Measurements from ENCODE around the gene ESRP2.

ESRP2 gene

GRCh38 chr16:68217506-68217905 lies 18.4 kb downstream of the ESRP2 start:
- DNase-seq (ENCODE audit: low spot score) = no peak

- no peak for DNase-seq (ENCODE audit: low spot score)
These were observed 19.7 kb downstream of the ESRP2 start for GRCh38 chr16:68216240-68216639.

- DNase-seq (ENCODE audit: low spot score) = no peak
These were observed 20.6 kb downstream of the ESRP2 start for GRCh38 chr16:68215302-68215701.

- DNase-seq (ENCODE audit: low spot score) = no peak
These were observed 21.2 kb downstream of the ESRP2 start for GRCh38 chr16:68214726-68215125.

GRCh38 chr16:68206245-68206644 lies 29.7 kb downstream of the ESRP2 start:
- no peak for DNase-seq (ENCODE audit: low spot score)

GRCh38 chr16:68202091-68202519 lies 33.8 kb downstream of the ESRP2 start:
- DNase-seq (ENCODE audit: low spot score) = no peak

GRCh38 chr16:68200088-68200783 lies 35.7 kb downstream of the ESRP2 start:
- no peak for DNase-seq (ENCODE audit: low spot score)

- DNase-seq (ENCODE audit: low spot score) = no peak
These were observed 38.7 kb downstream of the ESRP2 start for GRCh38 chr16:68197250-68197649.

GRCh38 chr16:68194251-68194650 lies 41.7 kb downstream of the ESRP2 start:
- no peak for DNase-seq (ENCODE audit: low spot score)

- no peak for DNase-seq (ENCODE audit: low spot score)
These were observed 45.0 kb downstream of the ESRP2 start for GRCh38 chr16:68190736-68191510.

GRCh38 chr16:68190081-68190480 lies 45.8 kb downstream of the ESRP2 start:
- DNase-seq (ENCODE audit: low spot score) = no peak

- no peak for DNase-seq (ENCODE audit: low spot score)
These were observed 47.8 kb downstream of the ESRP2 start for GRCh38 chr16:68188170-68188569.

GRCh38 chr16:68187505-68187904 lies 48.4 kb downstream of the ESRP2 start:
- DNase-seq (ENCODE audit: low spot score) = no peak

GRCh38 chr16:68186877-68187276 lies 49.0 kb downstream of the ESRP2 start:
- DNase-seq (ENCODE audit: low spot score) = no peak

GRCh38 chr16:68183046-68183445 lies 52.9 kb downstream of the ESRP2 start:
- DNase-seq (ENCODE audit: low spot score) = no peak

- no peak for DNase-seq (ENCODE audit: low spot score)
These were observed 56.1 kb downstream of the ESRP2 start for GRCh38 chr16:68179855-68180254.

- no peak for DNase-seq (ENCODE audit: low spot score)
These were observed 56.6 kb downstream of the ESRP2 start for GRCh38 chr16:68179196-68179795.

All from CD4-positive, alpha-beta T cell treated with Interleukin-6 at 100 ng/mL for 8 hours (primary cell).